GM18498 (cell line): Measurements from ENCODE around the gene KCNK15.
"Not testable (repeated sequence)": the region's sequence is repeated elsewhere in the genome, so short reads cannot be mapped to it uniquely, and the experiment has no call there.

Experiments
- ATAC-seq: cut with Tn5 transposase; IDR thresholded peaks from one replicate; pipeline ENCODE4 v1.9.1; 2021; ENCODE audit warnings: mild to moderate bottlenecking, moderate library complexity; ENCODE audit not compliant: unreplicated experiment

Gene KCNK15

DNA sequence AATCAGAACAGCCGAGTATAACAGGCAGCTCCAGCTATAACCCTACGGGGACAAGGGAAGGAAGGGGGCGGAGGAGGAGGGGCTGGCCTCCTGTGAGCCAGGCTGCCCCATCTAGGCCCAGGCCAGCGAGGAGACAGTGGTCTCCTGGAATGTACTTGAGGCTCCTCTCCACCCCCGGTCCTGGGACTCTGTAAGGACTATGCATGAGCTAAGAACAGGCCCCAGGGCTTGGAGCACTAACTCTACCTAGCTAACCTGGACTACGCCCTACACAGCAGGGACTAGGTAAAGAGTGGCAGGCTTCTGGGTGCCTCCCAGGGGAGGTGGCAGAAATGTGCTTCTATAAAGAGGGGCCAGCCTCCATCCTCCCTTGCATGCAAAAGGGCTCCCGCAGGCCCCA lies 8.9 kb downstream of the KCNK15 start:
- ATAC-seq = no peak

DNA sequence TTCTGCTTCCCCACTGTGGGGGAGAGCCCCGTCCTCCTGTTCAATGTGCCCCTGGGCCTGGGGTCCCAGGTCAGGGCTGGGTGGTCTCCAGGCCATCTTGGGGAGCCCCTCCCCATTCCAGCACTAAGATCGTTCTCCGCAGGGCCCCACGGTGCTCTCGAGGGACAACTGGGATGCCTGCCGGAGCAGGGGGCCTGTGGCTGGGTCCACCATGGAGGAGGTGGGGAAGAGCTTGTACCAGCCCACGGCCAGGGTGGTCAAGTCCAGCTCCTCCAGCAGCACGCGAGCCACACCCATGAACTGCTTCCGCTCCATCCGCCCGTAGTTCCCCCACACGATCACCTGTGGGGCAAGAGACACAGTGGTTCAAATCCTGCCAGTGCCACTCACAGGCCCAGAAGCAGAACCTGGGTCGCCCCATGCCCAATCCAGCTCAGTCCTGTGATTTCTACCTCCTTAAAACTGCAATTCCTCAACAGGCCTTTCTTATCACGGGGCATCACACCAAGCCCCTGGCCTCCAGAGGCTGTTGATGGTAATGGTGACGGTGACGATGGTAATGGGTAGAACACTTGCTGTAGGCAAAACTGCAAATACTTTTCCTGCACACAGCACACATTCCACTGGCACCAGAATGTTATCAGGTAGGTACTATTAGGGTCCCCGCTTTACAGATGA lies 10.5 kb downstream of the KCNK15 start:
- ATAC-seq = no peak

- ATAC-seq = no peak
Observed at GRCh38 chr20:44756956-44757355, 11.3 kb downstream of the KCNK15 start.

GRCh38 chr20:44758247-44759101 lies 12.8 kb downstream of the KCNK15 start:
- ATAC-seq = no peak

DNA sequence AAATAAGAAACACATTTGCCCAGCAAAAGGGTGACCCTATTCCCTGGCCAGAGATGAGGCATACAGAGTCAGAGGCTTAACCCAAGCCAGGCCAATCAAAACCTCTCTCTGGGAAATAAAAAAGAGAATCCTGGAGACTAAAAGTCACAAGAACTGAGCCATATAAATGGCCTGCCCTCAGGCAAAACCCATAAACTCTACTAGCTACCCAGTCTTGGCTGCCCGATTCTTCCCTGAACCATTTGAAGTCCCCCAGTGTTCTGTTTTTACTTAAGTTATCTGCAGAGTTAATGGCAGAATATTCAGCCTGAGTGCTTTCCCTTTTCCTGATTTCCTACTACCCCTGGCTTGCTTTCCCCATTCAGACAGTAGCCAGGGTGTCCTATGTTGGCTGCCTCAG lies 13.9 kb downstream of the KCNK15 start:
- no peak for ATAC-seq

DNA sequence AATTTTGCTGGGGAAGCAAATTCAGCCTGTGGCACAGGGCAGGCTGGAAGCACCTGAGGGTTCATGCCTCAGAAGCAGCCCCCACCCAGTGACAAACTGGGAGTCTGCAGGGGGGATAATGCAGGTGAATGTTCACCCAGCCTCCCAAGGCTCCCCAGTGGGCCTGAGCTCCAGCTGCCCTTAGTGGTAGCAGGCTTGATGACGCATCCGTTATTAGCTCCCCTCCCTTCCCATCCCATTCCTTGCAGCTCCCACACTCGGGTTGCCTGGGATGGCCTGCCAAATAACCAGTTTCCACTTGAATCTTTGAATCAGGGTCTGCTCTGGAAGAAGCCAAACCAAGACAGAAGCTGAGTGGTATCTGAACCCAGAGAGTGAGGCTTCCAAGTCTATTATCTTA lies 15.8 kb downstream of the KCNK15 start:
- ATAC-seq = no peak

- ATAC-seq = no peak
Observed at GRCh38 chr20:44762466-44763140, 16.9 kb downstream of the KCNK15 start.

DNA sequence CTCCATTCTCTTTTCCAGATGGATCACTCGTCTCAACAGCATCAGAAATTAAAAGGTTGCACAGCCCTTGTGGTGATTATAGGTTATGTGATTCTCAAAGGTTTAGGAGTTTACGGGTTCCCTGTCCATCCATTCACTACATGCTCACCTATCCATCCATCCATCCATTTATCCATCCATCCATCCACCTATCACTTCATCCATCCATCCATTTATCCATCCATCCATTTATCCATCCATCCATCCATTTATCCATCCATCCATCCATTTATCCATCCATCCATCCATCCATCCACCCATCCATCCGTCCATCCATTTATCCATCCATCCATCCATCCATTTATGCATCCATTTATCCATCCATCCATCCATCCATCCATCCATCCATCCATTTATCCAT lies 18.1 kb downstream of the KCNK15 start:
- ATAC-seq = not testable (repeated sequence)

DNA sequence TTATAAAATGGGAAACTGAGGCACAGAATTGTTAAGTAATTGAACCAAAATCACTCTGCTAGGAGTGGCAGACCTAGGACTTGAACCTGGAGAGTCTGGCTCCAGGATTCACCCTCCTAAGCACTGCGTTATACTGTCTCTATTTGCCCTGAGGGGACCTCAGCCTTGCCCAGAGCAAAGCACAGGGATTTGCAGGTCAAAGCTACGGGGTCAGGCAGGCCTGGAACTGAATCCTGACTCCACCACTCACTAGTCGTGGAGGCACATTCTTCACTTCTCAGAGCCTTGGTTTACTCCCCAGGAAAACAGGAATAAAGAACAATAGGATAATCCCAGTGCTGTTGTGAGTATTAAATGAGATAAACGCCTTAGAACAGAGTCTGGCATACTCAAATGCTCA lies 19.4 kb downstream of the KCNK15 start:
- no peak for ATAC-seq

- no peak for ATAC-seq
Observed at GRCh38 chr20:44765701-44766347, 20.2 kb downstream of the KCNK15 start.

GRCh38 chr20:44768256-44768655 lies 22.6 kb downstream of the KCNK15 start:
- no peak for ATAC-seq

DNA sequence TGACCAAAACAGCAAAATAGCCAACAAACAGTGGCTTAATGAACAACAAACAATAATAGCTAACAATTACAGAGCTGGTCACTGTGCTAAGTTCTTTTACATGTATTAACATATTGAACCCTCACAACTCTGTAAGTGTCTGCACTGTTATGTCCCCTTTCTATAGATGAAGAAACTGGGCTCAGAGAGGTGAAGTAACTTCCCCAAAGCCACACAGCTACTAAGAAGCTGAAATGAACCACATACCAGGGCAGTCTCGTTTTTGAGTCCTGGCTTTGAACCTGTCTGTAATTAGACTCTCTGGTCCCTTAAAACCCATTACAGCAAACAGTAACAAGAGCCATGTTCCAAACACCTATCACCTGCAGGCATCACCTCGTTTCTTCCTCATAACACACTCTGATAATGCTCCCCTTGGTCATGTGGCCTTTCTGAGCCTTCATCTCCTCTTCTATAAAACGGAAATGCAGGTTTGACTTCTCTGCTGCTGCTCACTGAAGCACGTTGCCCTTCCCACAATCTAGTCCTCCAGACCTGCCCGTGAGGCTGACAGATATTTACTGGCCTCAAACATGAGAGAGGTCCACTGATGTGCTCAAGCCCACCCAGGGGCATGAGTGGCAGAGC lies 23.3 kb downstream of the KCNK15 start:
- no peak for ATAC-seq

GRCh38 chr20:44769481-44769863 lies 23.8 kb downstream of the KCNK15 start:
- ATAC-seq = no peak

DNA sequence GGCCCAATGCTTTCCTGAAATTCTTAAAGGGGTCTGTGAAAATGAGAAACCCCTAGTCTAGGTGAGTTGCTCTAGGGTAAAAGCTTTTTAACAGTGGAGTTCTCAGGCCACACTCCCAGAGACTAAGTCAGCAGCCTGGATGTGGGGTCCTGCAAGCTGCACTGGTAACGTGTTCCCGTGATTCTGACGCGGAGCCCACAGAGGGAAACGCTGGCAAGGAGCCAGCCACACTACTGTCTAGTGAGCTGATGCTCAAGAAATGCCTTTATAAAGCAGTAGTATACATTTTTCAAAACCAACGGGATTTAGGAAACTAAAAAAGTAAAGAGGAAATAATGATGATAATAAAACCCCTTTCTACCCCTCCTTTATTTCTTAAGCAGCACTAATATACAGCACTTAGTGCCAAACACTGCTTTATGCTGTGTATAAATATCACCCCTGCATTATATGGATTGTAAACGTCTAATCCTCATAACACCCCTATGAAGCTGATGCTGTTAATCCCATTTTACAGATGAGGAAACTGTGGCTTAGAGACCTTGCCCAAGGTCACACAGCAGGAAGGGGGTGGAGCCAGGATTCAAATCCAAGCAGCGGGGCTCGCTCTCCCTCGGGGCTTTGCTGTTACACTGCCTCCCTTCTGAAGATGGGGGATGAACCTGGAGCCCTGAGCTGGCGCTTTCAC lies 25.0 kb downstream of the KCNK15 start:
- no peak for ATAC-seq

DNA sequence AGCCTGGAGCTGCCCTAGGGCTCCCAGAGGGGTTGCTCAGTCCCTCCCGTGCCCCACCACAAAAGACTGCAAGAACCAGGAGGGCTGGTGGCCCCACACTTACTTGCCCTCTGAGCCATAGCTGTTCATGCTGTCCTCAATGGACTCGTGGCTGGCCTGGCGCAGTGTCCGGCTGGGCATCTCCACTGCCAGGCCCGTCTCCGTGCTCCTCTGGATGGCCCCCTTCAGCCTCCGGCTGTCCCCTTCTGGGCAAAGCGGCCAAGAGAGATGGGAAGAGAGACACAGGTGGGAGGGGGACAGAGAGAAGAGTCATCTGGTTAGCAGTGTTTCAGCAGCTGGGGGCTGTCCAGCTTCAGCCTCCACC lies 25.5 kb downstream of the KCNK15 start:
- no peak for ATAC-seq

- ATAC-seq = no peak
Observed at GRCh38 chr20:44772636-44773035, 27.0 kb downstream of the KCNK15 start.

DNA sequence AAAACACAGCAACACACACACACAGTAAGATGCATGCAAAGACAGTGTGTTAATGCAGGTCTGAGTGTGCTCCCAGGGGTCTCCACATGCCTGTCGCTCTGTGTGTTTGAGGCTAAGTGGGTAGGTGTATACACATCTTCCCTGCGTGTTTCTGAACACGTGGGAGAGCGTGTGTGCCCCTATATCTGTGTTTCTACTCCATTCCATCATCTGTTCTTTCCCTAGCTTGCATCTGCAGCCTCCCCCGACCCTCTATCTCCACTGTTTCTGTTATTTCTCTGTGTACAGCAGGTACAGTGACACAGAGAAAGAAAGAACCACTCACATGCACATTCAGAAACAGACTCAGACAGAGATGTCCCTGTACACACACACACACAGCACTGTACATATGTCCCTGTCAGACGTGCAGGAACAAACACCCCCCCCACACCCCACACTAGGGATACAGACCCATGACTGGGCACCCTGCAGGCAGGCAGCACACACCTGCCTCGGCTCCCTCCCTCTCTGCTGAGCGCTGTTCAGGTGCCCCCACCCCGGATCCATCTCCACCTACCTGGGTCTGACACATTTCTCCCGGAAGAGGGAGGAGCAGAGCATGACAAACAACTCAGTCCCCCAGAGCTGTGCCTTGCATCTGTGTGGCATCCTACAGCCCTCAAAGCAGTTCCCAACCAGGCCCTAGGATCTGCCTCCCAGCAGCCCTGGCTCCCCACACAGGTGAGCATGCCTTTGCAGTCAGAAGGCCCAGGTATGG lies 27.6 kb downstream of the KCNK15 start:
- ATAC-seq = no peak

GRCh38 chr20:44776980-44777379 lies 31.3 kb downstream of the KCNK15 start:
- no peak for ATAC-seq

GRCh38 chr20:44780226-44780625 lies 34.6 kb downstream of the KCNK15 start:
- ATAC-seq = no peak

DNA sequence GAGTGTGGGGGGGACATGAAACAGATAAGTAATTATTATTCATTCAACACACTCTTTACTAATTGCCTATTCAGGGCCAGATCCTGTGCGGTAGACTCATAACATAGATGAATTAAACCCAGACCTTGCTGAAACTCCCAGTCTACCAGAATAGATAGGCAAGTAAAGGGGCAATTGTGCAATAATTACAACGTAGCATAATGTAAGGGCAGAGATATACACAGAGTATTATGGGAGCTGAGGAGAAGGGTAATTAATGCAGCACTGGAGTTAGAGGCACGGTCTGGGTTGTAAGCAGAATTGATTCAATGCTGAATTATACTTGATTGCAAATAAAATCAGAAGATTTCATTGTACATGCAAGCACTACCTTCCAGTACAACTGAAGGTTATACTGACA lies 35.5 kb downstream of the KCNK15 start:
- ATAC-seq = no peak
